WTC11 (cell line): ENCODE results near the gene GPC4. TPM values are rescaled to one million over a fixed set of nuclear protein-coding genes. Genes with fewer than 3 reads are reported as not detected.

ENCODE experiments used
- ATAC-seq: fragments of 200-7000 bp; cut with Tn5 transposase; 2 replicates; pipeline ENCODE4 v1.10.0; 2021; ENCODE audit warnings: mild to moderate bottlenecking, moderate library complexity
- CTCF ChIA-PET: fragments of 300-600 bp; sonication (Branson Sonifier 250); formaldehyde crosslinking; loops from one replicate; lab custom pipeline; 2021; ENCODE audit warnings: antibody characterized with exemption; lab: Charles Lee
- POLR2A ChIA-PET: fragments of 350-600 bp; sonication (Branson Sonifier 250); formaldehyde crosslinking; loops from one replicate; lab custom pipeline; 2021; ENCODE audit warnings: antibody characterized with exemption; lab: Charles Lee
- DNase-seq: peaks from one replicate; pipeline ENCODE4 v3.0.0; 2021; ENCODE audit warnings: low spot score
- H3K27ac Mint-ChIP-seq: 2 replicates; pipeline ENCODE4 v1.8.0; 2021; ENCODE audit warnings: mixed read lengths
- H3K27me3 Mint-ChIP-seq: 2 replicates; pipeline ENCODE4 v1.8.0; 2021; ENCODE audit warnings: low read depth, mild to moderate bottlenecking, moderate library complexity, mixed read lengths
- H3K36me3 Mint-ChIP-seq: 2 replicates; pipeline ENCODE4 v1.8.0; 2021; ENCODE audit warnings: mixed read lengths
- H3K4me1 Mint-ChIP-seq: 2 replicates; pipeline ENCODE4 v1.8.0; 2022; ENCODE audit warnings: mixed read lengths
- H3K4me3 Mint-ChIP-seq: 2 replicates; pipeline ENCODE4 v1.8.0; 2021; ENCODE audit warnings: mild to moderate bottlenecking, moderate library complexity, mixed read lengths
- H3K9me3 Mint-ChIP-seq: 2 replicates; pipeline ENCODE4 v1.8.0; 2021; ENCODE audit warnings: mixed read lengths
- CREB1 ChIP-seq: sonication (generic); formaldehyde crosslinking; IDR thresholded peaks from 2 replicates; pipeline ENCODE4 v1.8.0; 2023; ENCODE audit warnings: mild to moderate bottlenecking, missing genetic modification reagents
- FOXP1 ChIP-seq: sonication (generic); formaldehyde crosslinking; IDR thresholded peaks from 2 replicates; pipeline ENCODE4 v1.8.0; 2022; ENCODE audit warnings: missing genetic modification reagents, mild to moderate bottlenecking, moderate library complexity, borderline replicate concordance
- GABPB1 ChIP-seq: sonication (generic); formaldehyde crosslinking; IDR thresholded peaks from 2 replicates; pipeline ENCODE4 v1.8.1; 2023; ENCODE audit warnings: mild to moderate bottlenecking, missing genetic modification reagents
- KAT7 ChIP-seq: sonication (generic); formaldehyde crosslinking; IDR thresholded peaks from 2 replicates; pipeline ENCODE4 v1.8.1; 2023; ENCODE audit warnings: missing genetic modification reagents, mild to moderate bottlenecking, borderline replicate concordance
- NFE2L1 ChIP-seq: sonication (generic); formaldehyde crosslinking; IDR thresholded peaks from 2 replicates; pipeline ENCODE4 v1.8.1; 2023; ENCODE audit warnings: missing genetic modification reagents
- NR2C2 ChIP-seq: sonication (generic); formaldehyde crosslinking; IDR thresholded peaks from 2 replicates; pipeline ENCODE4 v1.8.0; 2022; ENCODE audit warnings: mild to moderate bottlenecking, missing genetic modification reagents
- NR3C1 ChIP-seq: sonication (generic); formaldehyde crosslinking; conservative IDR thresholded peaks from 2 replicates; pipeline ENCODE4 v1.8.1; 2023; ENCODE audit warnings: low read depth, mild to moderate bottlenecking, missing genetic modification reagents
- TEAD1 ChIP-seq: sonication (generic); formaldehyde crosslinking; IDR thresholded peaks from 2 replicates; pipeline ENCODE4 v1.8.0; 2022; ENCODE audit warnings: mild to moderate bottlenecking, missing genetic modification reagents
- ZBTB21 ChIP-seq: sonication (generic); formaldehyde crosslinking; IDR thresholded peaks from 2 replicates; pipeline ENCODE4 v1.8.1; 2023; ENCODE audit warnings: mild to moderate bottlenecking, missing genetic modification reagents, borderline replicate concordance
- ZNF219 ChIP-seq: sonication (generic); formaldehyde crosslinking; IDR thresholded peaks from 2 replicates; pipeline ENCODE4 v1.8.0; 2023; ENCODE audit warnings: missing genetic modification reagents, mild to moderate bottlenecking, borderline replicate concordance
- ZNF317 ChIP-seq: sonication (generic); formaldehyde crosslinking; IDR thresholded peaks from 2 replicates; pipeline ENCODE4 v1.8.1; 2023; ENCODE audit warnings: low read depth, mild to moderate bottlenecking, moderate library complexity, missing genetic modification reagents, borderline replicate concordance
- total RNA-seq: library from RNA; stranded (reverse); gene quantifications from 3 replicates; pipeline ENCODE4 v1.2.3, GENCODE V29; 2021
- TF ChIP-seq, protein P1 (sequence below): sonication (generic); formaldehyde crosslinking; IDR thresholded peaks from 2 replicates; pipeline ENCODE4 v1.8.1; 2022; ENCODE audit warnings: mild to moderate bottlenecking, missing genetic modification reagents, moderate library complexity, borderline replicate concordance
- TF ChIP-seq, protein P2 (sequence below): sonication (generic); formaldehyde crosslinking; IDR thresholded peaks from 2 replicates; pipeline ENCODE4 v1.8.0; 2022; ENCODE audit warnings: mild to moderate bottlenecking, missing genetic modification reagents
- TF ChIP-seq, protein P3 (sequence below): sonication (generic); formaldehyde crosslinking; IDR thresholded peaks from 2 replicates; pipeline ENCODE4 v1.8.0; 2023; ENCODE audit warnings: missing genetic modification reagents
- TF ChIP-seq, protein P4 (sequence below): sonication (generic); formaldehyde crosslinking; IDR thresholded peaks from 2 replicates; pipeline ENCODE4 v1.8.1; 2023; ENCODE audit warnings: mild to moderate bottlenecking, missing genetic modification reagents, moderate library complexity
- TF ChIP-seq, protein P5 (sequence below): fragments of 250-450 bp; sonication (Bioruptor Pico); IDR thresholded peaks from 2 replicates; pipeline ENCODE4 v1.8.0; 2021; ENCODE audit warnings: mild to moderate bottlenecking

GPC4 gene
- total RNA-seq, 1 experiment from 2014 or later = 144 TPM

DNA sequence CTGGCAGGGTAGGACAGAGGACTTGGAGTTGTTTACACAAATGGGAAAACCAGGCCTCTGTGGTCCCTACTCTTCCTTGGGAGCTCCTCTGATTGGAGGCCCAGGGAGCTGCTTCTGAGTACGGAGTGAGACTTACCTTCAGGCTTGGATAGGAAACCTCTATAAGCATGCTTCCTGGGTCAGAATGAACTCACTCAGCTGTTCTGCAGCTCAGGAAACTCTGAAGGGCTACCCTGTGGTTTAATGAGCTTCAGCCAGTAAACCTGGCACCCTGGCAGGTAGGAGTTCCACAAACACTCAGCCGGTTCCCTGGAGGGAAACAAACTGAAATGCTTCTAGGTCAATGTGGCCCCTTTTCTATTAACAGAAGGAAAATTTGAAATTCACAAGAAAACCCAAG, 146.1 kb downstream of the GPC4 start:
- no peak for TF ChIP-seq FOXP1
- no peak for TF ChIP-seq ZBTB21 (CRISPR knock-in tag)
- TF ChIP-seq, protein P1, sequence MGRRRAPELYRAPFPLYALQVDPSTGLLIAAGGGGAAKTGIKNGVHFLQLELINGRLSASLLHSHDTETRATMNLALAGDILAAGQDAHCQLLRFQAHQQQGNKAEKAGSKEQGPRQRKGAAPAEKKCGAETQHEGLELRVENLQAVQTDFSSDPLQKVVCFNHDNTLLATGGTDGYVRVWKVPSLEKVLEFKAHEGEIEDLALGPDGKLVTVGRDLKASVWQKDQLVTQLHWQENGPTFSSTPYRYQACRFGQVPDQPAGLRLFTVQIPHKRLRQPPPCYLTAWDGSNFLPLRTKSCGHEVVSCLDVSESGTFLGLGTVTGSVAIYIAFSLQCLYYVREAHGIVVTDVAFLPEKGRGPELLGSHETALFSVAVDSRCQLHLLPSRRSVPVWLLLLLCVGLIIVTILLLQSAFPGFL (CRISPR knock-in tag) = no peak
- TF ChIP-seq, protein P2, sequence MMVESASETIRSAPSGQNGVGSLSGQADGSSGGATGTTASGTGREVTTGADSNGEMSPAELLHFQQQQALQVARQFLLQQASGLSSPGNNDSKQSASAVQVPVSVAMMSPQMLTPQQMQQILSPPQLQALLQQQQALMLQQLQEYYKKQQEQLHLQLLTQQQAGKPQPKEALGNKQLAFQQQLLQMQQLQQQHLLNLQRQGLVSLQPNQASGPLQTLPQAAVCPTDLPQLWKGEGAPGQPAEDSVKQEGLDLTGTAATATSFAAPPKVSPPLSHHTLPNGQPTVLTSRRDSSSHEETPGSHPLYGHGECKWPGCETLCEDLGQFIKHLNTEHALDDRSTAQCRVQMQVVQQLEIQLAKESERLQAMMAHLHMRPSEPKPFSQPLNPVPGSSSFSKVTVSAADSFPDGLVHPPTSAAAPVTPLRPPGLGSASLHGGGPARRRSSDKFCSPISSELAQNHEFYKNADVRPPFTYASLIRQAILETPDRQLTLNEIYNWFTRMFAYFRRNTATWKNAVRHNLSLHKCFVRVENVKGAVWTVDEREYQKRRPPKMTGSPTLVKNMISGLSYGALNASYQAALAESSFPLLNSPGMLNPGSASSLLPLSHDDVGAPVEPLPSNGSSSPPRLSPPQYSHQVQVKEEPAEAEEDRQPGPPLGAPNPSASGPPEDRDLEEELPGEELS = no peak
- no peak for TF ChIP-seq NR2C2 (CRISPR knock-in tag)
- Mint-ChIP-seq H3K4me1 (peaks cover 39% of the 10 kb centered on the region), H3K36me3 (no peaks in the 10 kb centered on the region), H3K27ac (no peak overlapping the region), H3K4me3 (no peak overlapping the region), H3K27me3 (no peaks in the 10 kb centered on the region), H3K9me3 (no peaks in the 10 kb centered on the region)
- POLR2A ChIA-PET = no interaction called here
- ATAC-seq (no peak), DNase-seq (no peak)
- CTCF ChIA-PET = no interaction called here

DNA sequence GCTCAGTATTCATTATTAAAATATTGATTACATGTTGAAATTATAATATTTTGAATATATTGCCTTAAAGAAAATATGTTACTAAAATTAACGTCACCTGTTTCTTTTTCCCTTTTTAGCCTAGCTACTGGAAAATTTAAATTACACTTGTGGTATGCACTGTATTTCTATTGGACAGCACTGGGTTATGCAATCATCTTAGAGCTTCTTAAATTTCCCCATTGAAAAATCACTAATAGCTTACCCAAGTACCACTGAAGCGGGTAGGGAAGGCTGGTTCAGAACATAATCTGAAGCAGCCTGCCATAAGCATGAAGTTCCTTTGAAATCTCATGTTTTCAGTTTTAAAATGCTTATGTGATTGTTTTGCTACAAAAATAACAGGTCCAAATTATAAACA, 147.7 kb downstream of the GPC4 start:
- DNase-seq = no peak
- no peak for TF ChIP-seq NFE2L1 (CRISPR knock-in tag)
- TF ChIP-seq, protein P3, sequence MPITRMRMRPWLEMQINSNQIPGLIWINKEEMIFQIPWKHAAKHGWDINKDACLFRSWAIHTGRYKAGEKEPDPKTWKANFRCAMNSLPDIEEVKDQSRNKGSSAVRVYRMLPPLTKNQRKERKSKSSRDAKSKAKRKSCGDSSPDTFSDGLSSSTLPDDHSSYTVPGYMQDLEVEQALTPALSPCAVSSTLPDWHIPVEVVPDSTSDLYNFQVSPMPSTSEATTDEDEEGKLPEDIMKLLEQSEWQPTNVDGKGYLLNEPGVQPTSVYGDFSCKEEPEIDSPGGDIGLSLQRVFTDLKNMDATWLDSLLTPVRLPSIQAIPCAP (CRISPR knock-in tag) = no peak
- TF ChIP-seq, protein P4, sequence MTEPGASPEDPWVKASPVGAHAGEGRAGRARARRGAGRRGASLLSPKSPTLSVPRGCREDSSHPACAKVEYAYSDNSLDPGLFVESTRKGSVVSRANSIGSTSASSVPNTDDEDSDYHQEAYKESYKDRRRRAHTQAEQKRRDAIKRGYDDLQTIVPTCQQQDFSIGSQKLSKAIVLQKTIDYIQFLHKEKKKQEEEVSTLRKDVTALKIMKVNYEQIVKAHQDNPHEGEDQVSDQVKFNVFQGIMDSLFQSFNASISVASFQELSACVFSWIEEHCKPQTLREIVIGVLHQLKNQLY (CRISPR knock-in tag) = no peak
- Mint-ChIP-seq H3K4me3 (no peak overlapping the region), H3K9me3 (no peaks in the 10 kb centered on the region), H3K27me3 (no peaks in the 10 kb centered on the region), H3K27ac (no peak overlapping the region), H3K36me3 (no peaks in the 10 kb centered on the region), H3K4me1 (peaks cover 39% of the 10 kb centered on the region)
- POLR2A ChIA-PET = interaction anchor here (0.6 kb wide), 1 partner anchor 29 kb away, joined by 4 read pairs; no protein-coding TSS in a partner anchor
- CTCF ChIA-PET = no interaction called here
- ATAC-seq = no peak

DNA sequence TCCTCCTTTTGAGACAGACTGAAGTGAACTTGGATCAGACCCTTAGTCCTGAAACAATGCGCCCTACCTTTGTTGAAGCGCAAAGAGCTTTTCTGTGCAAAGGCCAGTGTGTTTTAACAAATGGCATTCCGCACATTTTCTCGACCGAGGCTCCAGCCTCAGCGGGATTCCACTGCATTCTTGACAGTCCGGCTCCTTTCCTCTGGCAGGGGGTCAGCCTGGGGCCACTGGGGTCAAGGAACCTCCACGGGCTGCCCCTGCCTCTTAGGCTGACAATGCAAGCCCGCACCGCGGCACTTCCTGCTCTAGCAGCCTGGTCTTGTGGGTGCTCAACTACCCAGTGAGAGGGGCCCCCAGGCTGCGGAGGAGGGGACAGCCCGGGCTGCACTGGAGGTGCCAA, 150.0 kb downstream of the GPC4 start:
- no peaks in the 10 kb centered on the region; the same call in 1 of the 2 replicates for H3K27me3 Mint-ChIP-seq
- CTCF ChIA-PET = interaction anchor here (0.8 to 1.4 kb wide), 2 partner anchors 70 to 86 kb away, joined by 3 to 4 read pairs; no protein-coding TSS in a partner anchor
- ATAC-seq (peak; percentile 88), DNase-seq (peak; percentile 79)
- H3K4me3 Mint-ChIP-seq = no peak overlapping the region; the same call in 1 of the 2 replicates
- H3K9me3 Mint-ChIP-seq = peaks cover 4% of the 10 kb centered on the region
- no peak overlapping the region for H3K27ac Mint-ChIP-seq
- TF ChIP-seq TEAD1 (peak; percentile 59; the same call in 1 of the 2 replicates), ZNF317 (CRISPR knock-in tag) (no peak), GABPB1 (CRISPR knock-in tag) (no peak), KAT7 (CRISPR knock-in tag) (no peak), CREB1 (CRISPR knock-in tag) (no peak), ZNF219 (no peak), NR3C1 (CRISPR knock-in tag) (no peak)
- TF ChIP-seq, protein P5, sequence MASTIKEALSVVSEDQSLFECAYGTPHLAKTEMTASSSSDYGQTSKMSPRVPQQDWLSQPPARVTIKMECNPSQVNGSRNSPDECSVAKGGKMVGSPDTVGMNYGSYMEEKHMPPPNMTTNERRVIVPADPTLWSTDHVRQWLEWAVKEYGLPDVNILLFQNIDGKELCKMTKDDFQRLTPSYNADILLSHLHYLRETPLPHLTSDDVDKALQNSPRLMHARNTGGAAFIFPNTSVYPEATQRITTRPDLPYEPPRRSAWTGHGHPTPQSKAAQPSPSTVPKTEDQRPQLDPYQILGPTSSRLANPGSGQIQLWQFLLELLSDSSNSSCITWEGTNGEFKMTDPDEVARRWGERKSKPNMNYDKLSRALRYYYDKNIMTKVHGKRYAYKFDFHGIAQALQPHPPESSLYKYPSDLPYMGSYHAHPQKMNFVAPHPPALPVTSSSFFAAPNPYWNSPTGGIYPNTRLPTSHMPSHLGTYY = no peak
- no peaks in the 10 kb centered on the region for H3K36me3 Mint-ChIP-seq
- peaks cover 43% of the 10 kb centered on the region for H3K4me1 Mint-ChIP-seq
- POLR2A ChIA-PET = no interaction called here
